ENCODE data around the gene BNC2. TPM values are rescaled to one million over a fixed set of nuclear protein-coding genes. Genes with fewer than 3 reads are reported as not detected.

The BNC2 gene
- total RNA-seq, 1 experiment from 2014 or later = 11.7 TPM

- Histone ChIP-seq H3K4me3 (ENCODE audit: low read length) (no peak overlapping the region), H3K4me2 (ENCODE audit: low read length) (no peak overlapping the region), H3K27me3 (ENCODE audit: low read length) (no peaks in the 10 kb centered on the region), H3K9ac (ENCODE audit: low read length) (no peak overlapping the region), H3K27ac (ENCODE audit: low read length) (no peak overlapping the region), H4K20me1 (ENCODE audit: low read length) (no peaks in the 10 kb centered on the region), H2AFZ (ENCODE audit: low read length) (no peak overlapping the region), H3K9me2 (replicated peaks; ENCODE audit: low read length) (no peaks in the 10 kb centered on the region), H3F3A (ENCODE audit: low read length, unreplicated experiment) (no peaks in the 10 kb centered on the region), H3K36me3 (ENCODE audit: low read depth, low read length) (no peaks in the 10 kb centered on the region), H3K9me3 (ENCODE audit: low read length) (no peaks in the 10 kb centered on the region), H3K4me1 (ENCODE audit: insufficient read depth, low read length) (no peaks in the 10 kb centered on the region), H3K79me2 (ENCODE audit: low read length) (no peaks in the 10 kb centered on the region)
- DNase-seq (no peak), ATAC-seq (no peak)
- intact Hi-C loops (cut with micrococcal nuclease) = no loop called here
- no TSS peak for BruUV-seq (replicated peaks)
- TF ChIP-seq EZH2 (IDR thresholded peaks at IDR 0.05; ENCODE audit: low read length, unreplicated experiment) (no peak), EZH2phosphoT487 (IDR thresholded peaks at IDR 0.05; ENCODE audit: borderline replicate concordance, low read length) (no peak)
- TF ChIP-seq, protein P1, sequence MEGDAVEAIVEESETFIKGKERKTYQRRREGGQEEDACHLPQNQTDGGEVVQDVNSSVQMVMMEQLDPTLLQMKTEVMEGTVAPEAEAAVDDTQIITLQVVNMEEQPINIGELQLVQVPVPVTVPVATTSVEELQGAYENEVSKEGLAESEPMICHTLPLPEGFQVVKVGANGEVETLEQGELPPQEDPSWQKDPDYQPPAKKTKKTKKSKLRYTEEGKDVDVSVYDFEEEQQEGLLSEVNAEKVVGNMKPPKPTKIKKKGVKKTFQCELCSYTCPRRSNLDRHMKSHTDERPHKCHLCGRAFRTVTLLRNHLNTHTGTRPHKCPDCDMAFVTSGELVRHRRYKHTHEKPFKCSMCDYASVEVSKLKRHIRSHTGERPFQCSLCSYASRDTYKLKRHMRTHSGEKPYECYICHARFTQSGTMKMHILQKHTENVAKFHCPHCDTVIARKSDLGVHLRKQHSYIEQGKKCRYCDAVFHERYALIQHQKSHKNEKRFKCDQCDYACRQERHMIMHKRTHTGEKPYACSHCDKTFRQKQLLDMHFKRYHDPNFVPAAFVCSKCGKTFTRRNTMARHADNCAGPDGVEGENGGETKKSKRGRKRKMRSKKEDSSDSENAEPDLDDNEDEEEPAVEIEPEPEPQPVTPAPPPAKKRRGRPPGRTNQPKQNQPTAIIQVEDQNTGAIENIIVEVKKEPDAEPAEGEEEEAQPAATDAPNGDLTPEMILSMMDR (conservative IDR thresholded peaks at IDR 0.05; ENCODE audit: low read depth, low read length) = no peak
- ChIA-PET CTCF (no interaction called here), POLR2A (ENCODE audit: unreplicated experiment) (no interaction called here)
Observed at GRCh38 chr9:16661816-16662215, 208.7 kb downstream of the BNC2 start.

- Histone ChIP-seq H3K36me3 (ENCODE audit: low read depth, low read length) (no peaks in the 10 kb centered on the region), H3K9ac (ENCODE audit: low read length) (no peak overlapping the region), H3K9me3 (ENCODE audit: low read length) (no peaks in the 10 kb centered on the region), H3K79me2 (ENCODE audit: low read length) (no peaks in the 10 kb centered on the region), H3F3A (ENCODE audit: low read length, unreplicated experiment) (no peaks in the 10 kb centered on the region), H4K20me1 (ENCODE audit: low read length) (no peaks in the 10 kb centered on the region), H3K9me2 (replicated peaks; ENCODE audit: low read length) (no peaks in the 10 kb centered on the region), H3K4me2 (ENCODE audit: low read length) (no peak overlapping the region), H2AFZ (ENCODE audit: low read length) (no peak overlapping the region), H3K4me1 (ENCODE audit: insufficient read depth, low read length) (no peaks in the 10 kb centered on the region), H3K27ac (ENCODE audit: low read length) (no peak overlapping the region), H3K27me3 (ENCODE audit: low read length) (no peaks in the 10 kb centered on the region), H3K4me3 (ENCODE audit: low read length) (no peak overlapping the region)
- intact Hi-C loops (cut with micrococcal nuclease) = no loop called here
- CTCF ChIA-PET = no interaction called here
- BruUV-seq (replicated peaks) = no TSS peak
- TF ChIP-seq EZH2phosphoT487 (IDR thresholded peaks at IDR 0.05; ENCODE audit: borderline replicate concordance, low read length) = no peak
- TF ChIP-seq, protein P1 (conservative IDR thresholded peaks at IDR 0.05; ENCODE audit: low read depth, low read length) = no peak
- no peak for TF ChIP-seq EZH2 (IDR thresholded peaks at IDR 0.05; ENCODE audit: low read length, unreplicated experiment)
- POLR2A ChIA-PET (ENCODE audit: unreplicated experiment) = no interaction called here
- ATAC-seq = no peak
- DNase-seq = no peak
Observed at GRCh38 chr9:16659096-16659495, 211.4 kb downstream of the BNC2 start.

- Histone ChIP-seq H3K4me3 (ENCODE audit: low read length) (no peak overlapping the region), H3K36me3 (ENCODE audit: low read depth, low read length) (no peaks in the 10 kb centered on the region), H3F3A (ENCODE audit: low read length, unreplicated experiment) (no peaks in the 10 kb centered on the region), H3K4me1 (ENCODE audit: insufficient read depth, low read length) (no peaks in the 10 kb centered on the region), H3K79me2 (ENCODE audit: low read length) (no peaks in the 10 kb centered on the region), H3K4me2 (ENCODE audit: low read length) (no peak overlapping the region), H3K27ac (ENCODE audit: low read length) (no peak overlapping the region), H3K9me2 (replicated peaks; ENCODE audit: low read length) (no peaks in the 10 kb centered on the region), H3K27me3 (ENCODE audit: low read length) (no peaks in the 10 kb centered on the region), H3K9ac (ENCODE audit: low read length) (no peak overlapping the region), H2AFZ (ENCODE audit: low read length) (no peak overlapping the region), H3K9me3 (ENCODE audit: low read length) (no peaks in the 10 kb centered on the region), H4K20me1 (ENCODE audit: low read length) (no peaks in the 10 kb centered on the region)
- intact Hi-C loops (cut with micrococcal nuclease) = no loop called here
- ChIA-PET CTCF (no interaction called here), POLR2A (ENCODE audit: unreplicated experiment) (no interaction called here)
- TF ChIP-seq EZH2phosphoT487 (IDR thresholded peaks at IDR 0.05; ENCODE audit: borderline replicate concordance, low read length) = no peak
- TF ChIP-seq, protein P1 (conservative IDR thresholded peaks at IDR 0.05; ENCODE audit: low read depth, low read length) = no peak
- no peak for TF ChIP-seq EZH2 (IDR thresholded peaks at IDR 0.05; ENCODE audit: low read length, unreplicated experiment)
- ATAC-seq (no peak), DNase-seq (peak; percentile 4)
- no TSS peak for BruUV-seq (replicated peaks)
Observed at GRCh38 chr9:16656432-16657169, 213.9 kb downstream of the BNC2 start.
